SKM-1 (cell line): ENCODE results near the gene SEL1L3.

Experiments
- DNase-seq: peaks from one replicate; lab custom pipeline; 2025; ENCODE audit not compliant: unreplicated experiment; lab: John Stamatoyannopoulos, UW

The SEL1L3 gene

DNA sequence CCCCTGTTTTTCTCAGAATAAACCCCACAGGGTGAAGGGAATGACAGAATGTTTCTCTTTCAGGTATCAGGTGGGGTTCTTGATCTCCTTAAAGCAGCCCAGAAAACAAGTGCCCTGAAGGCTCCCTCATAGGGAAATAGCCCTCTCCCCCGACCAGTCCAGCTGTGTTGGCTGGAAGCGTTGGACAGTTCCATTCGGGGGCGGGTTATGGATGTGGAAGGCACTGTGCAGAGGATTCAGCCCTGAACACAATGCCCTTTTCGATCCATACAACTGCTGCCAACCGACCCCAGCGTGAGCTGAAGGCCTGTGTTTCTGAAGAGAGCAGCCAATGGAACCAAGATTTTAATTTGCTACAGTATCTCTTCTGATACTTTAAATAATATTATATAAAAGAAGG lies 41.5 kb downstream of the SEL1L3 start:
- DNase-seq = no peak

DNA sequence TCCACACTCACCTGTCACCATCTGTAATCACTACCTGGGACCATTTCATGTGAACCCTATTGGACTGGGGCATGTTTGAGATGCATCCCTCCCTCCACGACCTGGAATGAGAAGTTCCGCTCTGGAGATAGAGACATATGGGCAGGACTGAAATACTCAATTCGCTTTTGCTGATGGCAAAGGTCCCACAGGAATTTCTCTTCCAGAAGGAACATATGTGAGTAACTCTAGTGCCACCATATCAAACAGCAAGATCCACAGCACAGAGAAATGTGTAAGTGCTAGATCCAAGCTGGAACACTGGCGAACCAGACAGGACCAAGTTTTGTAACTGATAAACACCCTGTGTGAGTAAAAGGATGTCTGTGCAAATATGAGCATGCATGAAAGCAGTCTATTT lies 43.9 kb downstream of the SEL1L3 start:
- DNase-seq = no peak

GRCh38 chr4:25818371-25818871 lies 44.4 kb downstream of the SEL1L3 start:
- no peak for DNase-seq

DNA sequence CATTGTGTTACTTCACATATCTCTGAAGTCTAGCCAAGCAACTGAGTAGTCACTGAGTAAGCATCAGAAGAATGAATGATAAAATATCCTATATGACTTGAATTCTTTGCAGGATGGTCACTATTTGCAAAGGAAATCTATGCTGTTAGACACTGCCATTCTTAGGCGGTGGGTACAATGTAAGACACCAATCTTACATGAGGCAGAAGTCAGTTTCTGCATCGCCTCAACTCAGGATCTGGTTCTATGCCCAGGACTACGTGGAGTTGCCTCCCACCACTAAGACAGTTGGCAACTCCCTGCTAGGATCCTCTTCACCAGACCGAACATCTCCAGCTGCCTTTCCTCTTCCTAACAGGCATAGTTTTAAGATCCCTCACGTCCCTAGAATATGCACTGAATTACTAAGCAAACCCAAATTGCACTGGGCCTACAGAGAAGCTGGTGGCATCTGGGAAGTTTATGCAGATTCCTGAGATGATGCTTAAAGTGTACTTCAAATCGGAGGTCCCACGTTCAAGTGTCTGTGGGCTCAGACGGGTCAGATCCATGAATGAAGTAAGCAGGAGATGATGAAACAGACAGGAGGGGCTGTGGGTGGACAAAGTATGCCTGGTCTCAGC lies 45.6 kb downstream of the SEL1L3 start:
- DNase-seq = no peak

- DNase-seq = no peak
Observed at GRCh38 chr4:25816591-25817058, 46.2 kb downstream of the SEL1L3 start.

- no peak for DNase-seq
Observed at GRCh38 chr4:25815586-25815985, 47.2 kb downstream of the SEL1L3 start.

- no peak for DNase-seq
Observed at GRCh38 chr4:25814301-25815136, 48.3 kb downstream of the SEL1L3 start.

DNA sequence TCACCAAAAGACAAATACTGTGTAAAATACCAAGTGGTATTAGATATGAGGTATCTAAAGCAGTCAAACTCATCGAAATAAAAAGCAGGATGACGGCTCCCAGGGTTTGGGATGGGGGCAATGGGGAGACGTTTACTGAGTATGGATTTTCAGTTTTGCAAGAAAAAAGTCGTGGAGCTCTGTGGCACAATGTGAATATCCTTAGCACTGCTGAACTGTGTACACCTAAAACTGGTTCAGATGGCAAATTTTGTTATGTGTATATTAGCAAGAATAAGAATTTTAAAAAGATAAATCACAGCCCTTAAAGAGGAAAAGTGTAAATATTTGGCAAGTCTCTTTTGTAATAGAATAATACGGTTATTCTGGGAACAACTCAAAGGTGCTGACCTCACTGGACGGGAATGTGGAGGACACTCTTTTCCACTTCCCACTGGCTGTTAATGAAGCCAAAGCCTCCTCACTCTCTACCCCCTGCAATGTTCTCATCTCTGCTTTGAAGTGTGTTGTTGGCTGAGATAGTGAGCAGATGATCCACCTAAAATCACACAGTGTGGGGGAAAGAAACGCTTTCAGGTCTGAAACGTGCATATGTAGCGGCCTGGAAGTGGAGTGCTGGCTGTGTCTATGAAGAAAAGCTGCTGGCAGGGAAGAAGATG lies 49.2 kb downstream of the SEL1L3 start:
- DNase-seq = no peak

DNA sequence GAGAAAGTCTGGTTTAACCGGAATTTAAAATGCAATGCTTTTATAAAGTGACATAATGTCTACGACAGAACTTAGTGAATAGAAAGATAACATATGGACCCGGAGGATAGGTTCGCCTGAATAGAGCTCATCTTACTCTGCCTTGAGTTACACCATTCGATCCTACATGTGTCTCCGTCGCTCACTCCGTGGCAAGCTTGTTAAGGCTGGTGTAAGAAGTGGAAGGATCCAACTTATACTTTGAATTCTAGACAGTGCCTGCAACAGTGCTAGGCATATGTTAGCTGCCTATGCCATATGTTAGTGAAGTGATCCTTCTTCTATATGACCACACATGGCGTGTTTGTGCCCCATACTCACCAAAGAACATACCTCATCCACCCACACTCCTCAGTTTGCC lies 50.9 kb downstream of the SEL1L3 start:
- no peak for DNase-seq

- no peak for DNase-seq
Observed at GRCh38 chr4:25811374-25811690, 51.5 kb downstream of the SEL1L3 start.

DNA sequence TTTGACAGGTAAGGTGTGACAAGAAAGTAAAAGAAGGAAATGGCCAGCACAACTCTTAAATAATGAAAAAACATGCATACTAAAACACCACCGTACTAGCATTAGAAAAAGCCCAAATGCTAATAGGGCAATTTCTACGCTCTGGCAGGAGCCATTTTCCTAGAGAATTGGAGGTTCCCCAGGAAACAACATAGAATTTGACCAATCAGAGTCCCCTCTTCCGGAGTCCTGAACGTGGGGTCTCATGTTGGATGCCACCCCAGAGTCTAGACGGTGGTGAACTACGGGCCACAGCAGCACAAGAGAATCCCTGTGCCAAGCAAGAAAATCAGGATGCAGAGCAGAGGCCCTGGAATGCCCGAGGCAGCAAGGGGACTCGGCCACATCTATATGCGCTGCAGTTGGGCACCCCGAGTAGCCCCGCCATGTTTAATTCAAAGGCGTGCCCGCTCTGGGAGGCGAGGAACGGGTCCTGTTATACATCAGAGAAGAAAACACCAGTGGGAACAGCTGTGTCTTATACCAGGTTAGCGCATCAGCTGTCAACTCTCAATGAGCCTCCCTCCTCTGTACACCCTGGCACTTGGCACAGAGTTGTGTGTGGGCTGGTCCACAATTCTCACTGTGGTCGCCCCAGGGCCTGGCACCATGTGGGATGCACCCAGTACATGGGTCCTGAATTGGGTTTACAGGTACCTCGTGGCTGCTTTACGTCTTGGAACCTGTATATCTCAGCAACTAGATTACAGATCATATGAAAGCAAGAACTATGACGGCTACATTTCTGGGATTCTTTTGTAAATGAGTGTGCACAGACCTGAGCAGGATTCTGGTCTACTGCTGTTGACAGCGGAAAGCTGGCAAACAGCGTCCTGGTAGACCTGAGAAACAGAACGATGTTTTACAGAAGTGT lies 52.1 kb downstream of the SEL1L3 start:
- no peak for DNase-seq

DNA sequence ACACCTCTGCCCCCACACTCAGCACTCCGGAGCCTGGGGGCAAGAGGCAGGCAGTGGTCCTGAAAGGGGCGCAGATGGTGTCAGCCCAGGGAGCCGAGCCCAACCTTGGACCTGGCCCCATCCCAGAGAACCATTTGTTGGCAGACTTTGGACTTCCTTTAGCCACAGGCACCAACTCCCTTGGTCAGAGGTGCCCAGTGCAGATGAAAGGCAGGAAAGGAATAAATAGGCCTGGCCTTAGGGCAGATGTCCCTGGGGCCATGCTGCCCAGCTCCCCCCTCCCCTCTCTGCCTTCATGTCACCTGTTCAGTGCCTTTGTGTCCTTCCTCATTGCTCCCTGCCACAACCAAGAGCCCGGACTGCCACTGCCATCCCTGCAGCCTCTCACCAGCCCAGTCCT lies 52.8 kb downstream of the SEL1L3 start:
- no peak for DNase-seq

GRCh38 chr4:25807102-25807728 lies 55.6 kb downstream of the SEL1L3 start:
- DNase-seq = no peak

DNA sequence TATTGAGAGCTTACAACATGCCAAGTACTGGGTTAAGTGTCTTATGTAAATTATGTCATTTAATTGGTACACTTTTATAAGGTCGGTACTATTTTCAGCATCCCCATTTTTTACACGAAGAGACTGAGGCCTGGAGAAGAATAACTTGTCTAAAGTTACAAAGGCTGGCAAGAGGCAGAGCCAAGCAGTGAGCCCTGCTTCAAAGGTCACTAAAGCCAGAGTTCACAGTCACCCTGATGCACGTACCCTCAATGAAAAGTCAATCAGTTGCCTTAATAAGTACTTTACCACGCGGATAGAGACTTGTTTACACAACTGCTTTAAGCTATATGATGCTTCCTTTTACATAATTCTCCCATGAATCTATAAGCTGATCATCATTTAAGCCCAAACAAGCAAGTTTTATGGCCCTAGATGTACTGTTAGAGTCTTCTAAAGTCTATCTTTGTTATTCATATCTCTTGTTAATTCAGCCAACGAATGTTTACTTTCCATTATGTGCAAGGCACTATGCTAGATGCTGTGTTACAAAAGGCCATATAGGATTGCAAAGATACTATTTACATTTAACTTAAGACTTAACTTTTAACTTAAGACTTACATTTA lies 57.4 kb downstream of the SEL1L3 start:
- no peak for DNase-seq

- no peak for DNase-seq
Observed at GRCh38 chr4:25803720-25804225, 59.0 kb downstream of the SEL1L3 start.

GRCh38 chr4:25801594-25801993 lies 61.2 kb downstream of the SEL1L3 start:
- no peak for DNase-seq

GRCh38 chr4:25800245-25800644 lies 62.5 kb downstream of the SEL1L3 start:
- DNase-seq = no peak

- no peak for DNase-seq
Observed at GRCh38 chr4:25799522-25799921, 63.3 kb downstream of the SEL1L3 start.

DNA sequence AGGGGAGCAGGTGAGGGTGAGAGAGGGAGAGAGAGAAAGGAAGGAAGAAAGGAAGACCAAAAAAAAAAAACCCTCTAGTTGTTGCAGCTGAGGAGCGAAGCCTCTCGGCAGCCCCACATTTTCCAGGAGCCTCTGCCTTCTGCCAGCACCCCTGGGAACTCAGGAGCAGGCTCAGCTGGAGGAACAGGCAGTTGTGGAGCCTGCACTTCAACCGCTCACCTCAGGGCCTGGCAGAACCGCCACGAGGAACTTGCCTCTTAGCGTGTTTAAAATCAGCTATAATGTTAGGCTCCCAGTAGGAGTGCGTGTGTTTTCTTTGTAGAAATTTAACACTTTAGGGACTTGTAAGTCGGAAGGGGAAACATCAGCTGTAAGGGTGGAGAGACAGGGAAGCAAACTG lies 65.7 kb downstream of the SEL1L3 start:
- no peak for DNase-seq
